GM12892 (cell line): Measurements from ENCODE around the gene ZNF227.
"Not testable (repeated sequence)": the region's sequence is repeated elsewhere in the genome, so short reads cannot be mapped to it uniquely, and the experiment has no call there.

Source experiments
- DNase-seq: peaks from one replicate; pipeline ENCODE4 v3.0.0; 2011; ENCODE audit not compliant: insufficient read length
- FAIRE-seq: peaks from 2 replicates; lab custom pipeline; 2011; peaks lifted over from hg19 to GRCh38; lab: Jason Lieb, UNC
- POLR2A ChIP-seq: IDR thresholded peaks from 2 replicates; pipeline ENCODE4 v1.6.1; 2011; ENCODE audit warnings: low read depth, low read length, control low read depth
- POLR2AphosphoS5 ChIP-seq: IDR thresholded peaks from 2 replicates; pipeline ENCODE4 v1.6.1; 2011; ENCODE audit warnings: low read depth, low read length, control low read depth
- TAF1 ChIP-seq: IDR thresholded peaks from 2 replicates; pipeline ENCODE4 v1.6.1; 2011; ENCODE audit warnings: low read depth, mild to moderate bottlenecking, control low read depth, low read length, borderline replicate concordance

ZNF227 gene

GRCh38 chr19:44202470-44202869 is 9.9 kb upstream of the ZNF227 start:
- TF ChIP-seq POLR2AphosphoS5: no peak
- no peak for TF ChIP-seq POLR2A
- no peak for TF ChIP-seq TAF1
- FAIRE-seq (no peak), DNase-seq (no peak)

- no peak for FAIRE-seq
- TF ChIP-seq POLR2AphosphoS5: no peak
- TF ChIP-seq TAF1: no peak
- no peak for TF ChIP-seq POLR2A
- DNase-seq: no peak
Measured at GRCh38 chr19:44202974-44203373, 9.4 kb upstream of the ZNF227 start.

GRCh38 chr19:44203877-44204276 is 8.5 kb upstream of the ZNF227 start:
- not testable (repeated sequence) for DNase-seq, FAIRE-seq

GRCh38 chr19:44204772-44205171 is 7.6 kb upstream of the ZNF227 start:
- TF ChIP-seq POLR2AphosphoS5: no peak
- no peak for TF ChIP-seq POLR2A
- TF ChIP-seq TAF1: no peak
- DNase-seq (no peak), FAIRE-seq (no peak)

GRCh38 chr19:44207126-44207803 is 5.1 kb upstream of the ZNF227 start:
- DNase-seq: peak; percentile 55
- TF ChIP-seq TAF1 (0 out of 2 replicates have a peak, but pooled peaks have one; percentile 37), POLR2A (peak; percentile 62; the same call in 1 of the 2 replicates), POLR2AphosphoS5 (no peak)
- peak; percentile 96 for FAIRE-seq

GRCh38 chr19:44212866-44213346 is 574 bp downstream of the ZNF227 start:
- FAIRE-seq: peak; percentile 36
- DNase-seq: no peak
- TF ChIP-seq POLR2A (no peak), TAF1 (no peak), POLR2AphosphoS5 (no peak)

- DNase-seq, FAIRE-seq: not testable (repeated sequence)
Measured at GRCh38 chr19:44219926-44220325, 7.6 kb downstream of the ZNF227 start.

- DNase-seq, FAIRE-seq: not testable (repeated sequence)
Measured at GRCh38 chr19:44220761-44221160, 8.4 kb downstream of the ZNF227 start.

- DNase-seq, FAIRE-seq: not testable (repeated sequence)
Measured at GRCh38 chr19:44221291-44221690, 9.0 kb downstream of the ZNF227 start.

- FAIRE-seq (no peak), DNase-seq (no peak)
- TF ChIP-seq TAF1 (no peak), POLR2A (no peak), POLR2AphosphoS5 (no peak)
Measured at GRCh38 chr19:44228318-44228717, 16.0 kb downstream of the ZNF227 start.

GRCh38 chr19:44232867-44233266 is 20.5 kb downstream of the ZNF227 start:
- DNase-seq (no peak), FAIRE-seq (no peak)

GRCh38 chr19:44236384-44236783 is 24.1 kb downstream of the ZNF227 start:
- no peak for DNase-seq
- TF ChIP-seq POLR2AphosphoS5: no peak; the same call in 1 of the 2 replicates
- no peak for TF ChIP-seq POLR2A
- TF ChIP-seq TAF1: no peak
- FAIRE-seq: no peak

More at GRCh38 chr19:44232867-44233266, 20.5 kb downstream of the ZNF227 start:
- TF ChIP-seq POLR2A (no peak), TAF1 (no peak), POLR2AphosphoS5 (no peak)

- not testable (repeated sequence) for DNase-seq, FAIRE-seq
Measured at GRCh38 chr19:44252332-44252731, 40.0 kb downstream of the ZNF227 start.

- DNase-seq, FAIRE-seq: not testable (repeated sequence)
Measured at GRCh38 chr19:44253392-44253791, 41.1 kb downstream of the ZNF227 start.
